ENCODE data around the gene ARHGEF16. TPM values are rescaled to one million over a fixed set of nuclear protein-coding genes. Genes with fewer than 3 reads are reported as not detected.

Gene ARHGEF16
- polyA plus RNA-seq, 1 experiment: not detected

- H3K27me3 ChIP-seq (ENCODE audit: control insufficient read depth, insufficient read depth, low read length): peaks cover 3% of the 10 kb centered on the region
- no peak overlapping the region for H3K27ac ChIP-seq (ENCODE audit: low read depth, low read length)
- no peak overlapping the region for H3K4me3 ChIP-seq (ENCODE audit: low read depth, low read length)
- DNase-seq (ENCODE audit: low read depth, low spot score): peak; percentile 41
- H3K9me3 ChIP-seq (ENCODE audit: control insufficient read depth, insufficient read depth, low read length): no peaks in the 10 kb centered on the region; the same call in 1 of the 2 replicates
- TF ChIP-seq CTCF (IDR thresholded peaks at IDR 0.05; ENCODE audit: low read depth, low read length): no peak
- ChIA-PET CTCF (interaction anchor here (0.6 to 0.7 kb wide), 2 partner anchors 12 to 20 kb away, joined by 4 to 9 read pairs; no protein-coding TSS in a partner anchor), POLR2A (no interaction called here)
Observed at GRCh38 chr1:3473381-3473844, 18.9 kb downstream of the ARHGEF16 start.

GRCh38 chr1:3474016-3474415, 19.6 kb downstream of the ARHGEF16 start:
- H3K4me3 ChIP-seq (ENCODE audit: low read depth, low read length): no peak overlapping the region
- H3K27me3 ChIP-seq (ENCODE audit: control insufficient read depth, insufficient read depth, low read length): peaks cover 3% of the 10 kb centered on the region
- H3K27ac ChIP-seq (ENCODE audit: low read depth, low read length): no peak overlapping the region
- POLR2A ChIA-PET: no interaction called here
- no peak for TF ChIP-seq CTCF (IDR thresholded peaks at IDR 0.05; ENCODE audit: low read depth, low read length)
- CTCF ChIA-PET: interaction anchor here (0.6 kb wide), 1 partner anchor 11 kb away, joined by 9 read pairs; no protein-coding TSS in a partner anchor
- H3K9me3 ChIP-seq (ENCODE audit: control insufficient read depth, insufficient read depth, low read length): no peaks in the 10 kb centered on the region; the same call in 1 of the 2 replicates
- DNase-seq (ENCODE audit: low read depth, low spot score): no peak

- Histone ChIP-seq H3K27me3 (ENCODE audit: control insufficient read depth, insufficient read depth, low read length) (peaks cover 3% of the 10 kb centered on the region), H3K9me3 (ENCODE audit: control insufficient read depth, insufficient read depth, low read length) (no peaks in the 10 kb centered on the region; the same call in 1 of the 2 replicates), H3K4me3 (ENCODE audit: low read depth, low read length) (no peak overlapping the region), H3K27ac (ENCODE audit: low read depth, low read length) (no peak overlapping the region)
- TF ChIP-seq CTCF (IDR thresholded peaks at IDR 0.05; ENCODE audit: low read depth, low read length): no peak
- DNase-seq (ENCODE audit: low read depth, low spot score): no peak
- ChIA-PET CTCF (no interaction called here), POLR2A (no interaction called here)
Observed at GRCh38 chr1:3474421-3474820, 20.0 kb downstream of the ARHGEF16 start.

- ChIA-PET POLR2A (no interaction called here), CTCF (interaction anchor here (0.6 kb wide), 1 partner anchor 23 kb away, joined by 6 read pairs; no protein-coding TSS in a partner anchor)
- no peak for TF ChIP-seq CTCF (IDR thresholded peaks at IDR 0.05; ENCODE audit: low read depth, low read length)
Observed at GRCh38 chr1:3475839-3476573, 21.5 kb downstream of the ARHGEF16 start.

GRCh38 chr1:3476666-3477065, 22.2 kb downstream of the ARHGEF16 start:
- ChIA-PET CTCF (interaction anchor here (0.6 kb wide), 1 partner anchor 24 kb away, joined by 6 read pairs; no protein-coding TSS in a partner anchor), POLR2A (no interaction called here)
- TF ChIP-seq CTCF (IDR thresholded peaks at IDR 0.05; ENCODE audit: low read depth, low read length): no peak
- no peak overlapping the region for H3K4me3 ChIP-seq (ENCODE audit: low read depth, low read length)
- DNase-seq (ENCODE audit: low read depth, low spot score): no peak
- no peaks in the 10 kb centered on the region; the same call in 1 of the 2 replicates for H3K9me3 ChIP-seq (ENCODE audit: control insufficient read depth, insufficient read depth, low read length)
- H3K27ac ChIP-seq (ENCODE audit: low read depth, low read length): no peak overlapping the region
- H3K27me3 ChIP-seq (ENCODE audit: control insufficient read depth, insufficient read depth, low read length): peaks cover 3% of the 10 kb centered on the region

More at GRCh38 chr1:3475839-3476573, 21.5 kb downstream of the ARHGEF16 start:
- H3K9me3 ChIP-seq (ENCODE audit: control insufficient read depth, insufficient read depth, low read length): no peaks in the 10 kb centered on the region; the same call in 1 of the 2 replicates
- H3K27ac ChIP-seq (ENCODE audit: low read depth, low read length): no peak overlapping the region
- peaks cover 3% of the 10 kb centered on the region for H3K27me3 ChIP-seq (ENCODE audit: control insufficient read depth, insufficient read depth, low read length)
- no peak overlapping the region for H3K4me3 ChIP-seq (ENCODE audit: low read depth, low read length)
- no peak for DNase-seq (ENCODE audit: low read depth, low spot score)
